Loucy (cell line): ENCODE results near the gene SLC46A3.

Source experiments
- H2AFZ ChIP-seq: fragments of 200-600 bp; sonication (generic); 2 replicates; pipeline ENCODE4 v1.6.0; 2016; ENCODE audit warnings: antibody characterized with exemption, mild to moderate bottlenecking, low read length, moderate library complexity
- H3F3A ChIP-seq: fragments of 200-600 bp; 2 replicates; pipeline ENCODE4 v1.6.0; 2016; ENCODE audit warnings: antibody characterized with exemption, low read depth, mild to moderate bottlenecking
- H3K27me3 ChIP-seq: fragments of 200-600 bp; sonication (generic); 2 replicates; pipeline ENCODE4 v1.6.1; 2014; ENCODE audit warnings: low read length, mild to moderate bottlenecking; ENCODE audit not compliant: insufficient read depth, poor library complexity, severe bottlenecking
- H3K36me3 ChIP-seq: fragments of 200-600 bp; sonication (generic); 2 replicates; pipeline ENCODE4 v1.6.1; 2016; ENCODE audit warnings: low read length; ENCODE audit not compliant: insufficient read depth
- H3K4me1 ChIP-seq: fragments of 200-600 bp; sonication (generic); 2 replicates; pipeline ENCODE4 v1.5.1; 2014; ENCODE audit warnings: low read length, mild to moderate bottlenecking; ENCODE audit not compliant: insufficient read depth, poor library complexity, severe bottlenecking
- H3K4me2 ChIP-seq: fragments of 200-600 bp; sonication (generic); 2 replicates; pipeline ENCODE4 v1.6.0; 2014; ENCODE audit warnings: antibody characterized with exemption, low read length, low read depth, mild to moderate bottlenecking; ENCODE audit not compliant: poor library complexity, severe bottlenecking
- H3K4me3 ChIP-seq: fragments of 200-600 bp; sonication (generic); 2 replicates; pipeline ENCODE4 v1.5.1; 2014; ENCODE audit warnings: low read length, mild to moderate bottlenecking, mixed read lengths; ENCODE audit not compliant: poor library complexity, severe bottlenecking
- H3K79me2 ChIP-seq: fragments of 200-600 bp; sonication (generic); 2 replicates; pipeline ENCODE4 v1.6.1; 2014; ENCODE audit warnings: low read length; ENCODE audit not compliant: insufficient read depth
- H3K9ac ChIP-seq: fragments of 200-600 bp; sonication (generic); 2 replicates; pipeline ENCODE4 v1.6.0; 2014; ENCODE audit warnings: mild to moderate bottlenecking, low read depth, low read length, moderate library complexity; ENCODE audit not compliant: poor library complexity, severe bottlenecking
- H3K9me2 ChIP-seq: fragments of 200-600 bp; sonication (generic); replicated peaks from 2 replicates; pipeline ENCODE4 v1.6.1; 2016; ENCODE audit warnings: low read depth, low read length, mixed read lengths
- H3K9me3 ChIP-seq: fragments of 200-600 bp; sonication (generic); 2 replicates; pipeline ENCODE4 v1.6.1; 2014; ENCODE audit warnings: mild to moderate bottlenecking, antibody characterized with exemption, low read length, low read depth; ENCODE audit not compliant: insufficient read depth
- H4K20me1 ChIP-seq: fragments of 200-600 bp; sonication (generic); 2 replicates; pipeline ENCODE4 v1.6.0; 2014; ENCODE audit warnings: antibody characterized with exemption, low read length, mild to moderate bottlenecking; ENCODE audit not compliant: insufficient read depth, poor library complexity, severe bottlenecking
- CTCF ChIP-seq: fragments of 200-600 bp; sonication (generic); conservative IDR thresholded peaks from 2 replicates; pipeline ENCODE4 v1.5.1; 2014; ENCODE audit warnings: mild to moderate bottlenecking, antibody characterized with exemption, low read length
- EZH2phosphoT487 ChIP-seq: fragments of 200-600 bp; IDR thresholded peaks from 2 replicates; pipeline ENCODE4 v1.6.1; 2018; ENCODE audit warnings: antibody characterized with exemption, mild to moderate bottlenecking, moderate library complexity, borderline replicate concordance

SLC46A3 gene

GRCh38 chr13:28739376-28739775 lies 20.6 kb upstream of the SLC46A3 start:
- Histone ChIP-seq H3K36me3 (no peaks in the 10 kb centered on the region), H3K9ac (no peak overlapping the region), H3K4me1 (peaks cover 4% of the 10 kb centered on the region), H3K79me2 (no peaks in the 10 kb centered on the region), H3K9me2 (no peaks in the 10 kb centered on the region), H3K4me2 (no peak overlapping the region), H3F3A (no peaks in the 10 kb centered on the region), H3K4me3 (no peak overlapping the region), H2AFZ (no peak overlapping the region), H4K20me1 (no peaks in the 10 kb centered on the region), H3K27me3 (no peaks in the 10 kb centered on the region), H3K9me3 (no peaks in the 10 kb centered on the region)
- no peak for TF ChIP-seq CTCF
- no peak for TF ChIP-seq EZH2phosphoT487

- H3K9me3 ChIP-seq: no peaks in the 10 kb centered on the region
- peak overlapping the region; percentile 26; the same call in 1 of the 2 replicates for H2AFZ ChIP-seq
- TF ChIP-seq EZH2phosphoT487 (no peak), CTCF (no peak)
- H3K9me2 ChIP-seq: no peaks in the 10 kb centered on the region
- no peaks in the 10 kb centered on the region for H3K79me2 ChIP-seq
- H4K20me1 ChIP-seq: no peaks in the 10 kb centered on the region
- no peak overlapping the region for H3K4me3 ChIP-seq
- H3K4me2 ChIP-seq: no peak overlapping the region
- no peaks in the 10 kb centered on the region for H3K36me3 ChIP-seq
- H3F3A ChIP-seq: no peaks in the 10 kb centered on the region
- peaks cover 4% of the 10 kb centered on the region for H3K4me1 ChIP-seq
- H3K27me3 ChIP-seq: no peaks in the 10 kb centered on the region
- H3K9ac ChIP-seq: no peak overlapping the region
These were observed 16.8 kb upstream of the SLC46A3 start for GRCh38 chr13:28735481-28736029.

- Histone ChIP-seq H3K36me3 (no peaks in the 10 kb centered on the region), H4K20me1 (no peaks in the 10 kb centered on the region), H2AFZ (peak overlapping the region; percentile 26; the same call in 1 of the 2 replicates), H3K9me2 (no peaks in the 10 kb centered on the region), H3K27me3 (no peaks in the 10 kb centered on the region), H3K4me3 (no peak overlapping the region), H3K9ac (no peak overlapping the region), H3K79me2 (no peaks in the 10 kb centered on the region), H3K9me3 (no peaks in the 10 kb centered on the region), H3K4me2 (no peak overlapping the region), H3F3A (no peaks in the 10 kb centered on the region), H3K4me1 (peaks cover 4% of the 10 kb centered on the region)
- no peak for TF ChIP-seq CTCF
These were observed 16.1 kb upstream of the SLC46A3 start for GRCh38 chr13:28734906-28735305.
